Hepatocyte (in vitro differentiated cells): ENCODE results near the gene SKIC2. TPM values are rescaled to one million over a fixed set of nuclear protein-coding genes. Genes with fewer than 3 reads are reported as not detected.
"Not testable (repeated sequence)": the region's sequence is repeated elsewhere in the genome, so short reads cannot be mapped to it uniquely, and the experiment has no call there.

Source experiments
- DNase-seq: peaks from one replicate; pipeline ENCODE4 v3.0.0-alpha.2; 2016; ENCODE audit warnings: low spot score
- H2AFZ ChIP-seq: fragments of 200-600 bp; sonication (generic); 2 replicates; pipeline ENCODE4 v1.6.0; 2016; ENCODE audit warnings: antibody characterized with exemption, mild to moderate bottlenecking
- H3K27ac ChIP-seq: fragments of 200-600 bp; sonication (generic); 2 replicates; pipeline ENCODE4 v1.5.1; 2016; ENCODE audit warnings: mild to moderate bottlenecking
- H3K27me3 ChIP-seq: fragments of 200-600 bp; sonication (generic); 2 replicates; pipeline ENCODE4 v1.6.1; 2016
- H3K36me3 ChIP-seq: fragments of 200-600 bp; sonication (generic); replicated peaks from 2 replicates; pipeline ENCODE4 v1.5.1; 2016; ENCODE audit warnings: low read depth; ENCODE audit not compliant: insufficient read depth
- H3K4me1 ChIP-seq: fragments of 200-600 bp; sonication (generic); 2 replicates; pipeline ENCODE4 v1.5.1; 2016; ENCODE audit warnings: mild to moderate bottlenecking, moderate library complexity; ENCODE audit not compliant: insufficient read depth
- H3K4me2 ChIP-seq: fragments of 200-600 bp; sonication (generic); 2 replicates; pipeline ENCODE4 v1.6.0; 2016
- H3K4me3 ChIP-seq: fragments of 200-600 bp; sonication (generic); 2 replicates; pipeline ENCODE4 v1.5.1; 2016; ENCODE audit warnings: mild to moderate bottlenecking
- H3K79me2 ChIP-seq: fragments of 200-600 bp; sonication (generic); 2 replicates; pipeline ENCODE4 v1.6.0; 2017; ENCODE audit warnings: mild to moderate bottlenecking
- H3K9me2 ChIP-seq: fragments of 200-600 bp; sonication (generic); replicated peaks from 2 replicates; pipeline ENCODE4 v1.6.0; 2017; ENCODE audit warnings: mild to moderate bottlenecking; ENCODE audit not compliant: insufficient read depth
- H3K9me3 ChIP-seq: fragments of 200-600 bp; sonication (generic); 2 replicates; pipeline ENCODE4 v1.5.1; 2016; ENCODE audit warnings: low read depth, mild to moderate bottlenecking
- H4K20me1 ChIP-seq: fragments of 200-600 bp; sonication (generic); 2 replicates; pipeline ENCODE4 v1.6.0; 2016; ENCODE audit warnings: mild to moderate bottlenecking; ENCODE audit not compliant: insufficient read depth, poor library complexity, severe bottlenecking
- CTCF ChIP-seq: fragments of 200-600 bp; sonication (generic); IDR thresholded peaks from 2 replicates; pipeline ENCODE4 v1.5.1; 2016; ENCODE audit warnings: antibody characterized with exemption, mild to moderate bottlenecking; ENCODE audit not compliant: poor library complexity
- EZH2 ChIP-seq: fragments of 200-600 bp; sonication (generic); IDR thresholded peaks from 2 replicates; pipeline ENCODE4 v1.6.1; 2016; ENCODE audit warnings: antibody characterized with exemption, mild to moderate bottlenecking, borderline replicate concordance
- EZH2phosphoT487 ChIP-seq: fragments of 200-600 bp; sonication (generic); IDR thresholded peaks from one replicate; pipeline ENCODE4 v1.6.1; 2018; ENCODE audit warnings: antibody characterized with exemption, mild to moderate bottlenecking, low read depth, moderate library complexity; ENCODE audit not compliant: unreplicated experiment, severe bottlenecking
- WGBS: methylation state at CpG from one replicate; pipeline ENCODE4 v1.1.6; 2016; ENCODE audit warnings: low lambda C conversion rate; ENCODE audit errors: missing lambda C conversion rate; 5-methylcytosine and 5-hydroxymethylcytosine counted together
- polyA plus RNA-seq: library from polyadenylated mRNA; unstranded; fragments of >200 nt; fragmentation: Nextera tagmentation; extraction: Ambion mirVana; gene quantifications from 2 replicates; pipeline ENCODE4 v1.2.1, GENCODE V29; 2016
- total RNA-seq: library from RNA; depleted of rRNA; stranded (reverse); fragments of >200 nt; gene quantifications from 2 replicates; pipeline ENCODE4 v1.2.3, GENCODE V29; 2014

Gene SKIC2
- total and polyA plus RNA-seq, 2 experiments from 2014 or later, result 53.2 to 64.3 TPM

GRCh38 chr6:31930962-31931361, 28.0 kb upstream of the SKIC2 start:
- no peak for TF ChIP-seq CTCF
- TF ChIP-seq EZH2, result no peak
- TF ChIP-seq EZH2phosphoT487, result no peak
- no peaks in the 10 kb centered on the region for H4K20me1 ChIP-seq
- H3K79me2 ChIP-seq, result no peaks in the 10 kb centered on the region
- H3K9me3 ChIP-seq, result no peaks in the 10 kb centered on the region
- no peaks in the 10 kb centered on the region for H3K9me2 ChIP-seq
- no peaks in the 10 kb centered on the region for H3K4me1 ChIP-seq
- no peaks in the 10 kb centered on the region for H3K27me3 ChIP-seq
- H3K4me3 ChIP-seq, result no peak overlapping the region
- no peak overlapping the region for H2AFZ ChIP-seq
- DNase-seq, result no peak
- 92% methylated on average over 1 of the region's 1 CpG for WGBS
- H3K4me2 ChIP-seq, result no peak overlapping the region
- no peak overlapping the region for H3K27ac ChIP-seq
- H3K36me3 ChIP-seq, result no peaks in the 10 kb centered on the region

DNA sequence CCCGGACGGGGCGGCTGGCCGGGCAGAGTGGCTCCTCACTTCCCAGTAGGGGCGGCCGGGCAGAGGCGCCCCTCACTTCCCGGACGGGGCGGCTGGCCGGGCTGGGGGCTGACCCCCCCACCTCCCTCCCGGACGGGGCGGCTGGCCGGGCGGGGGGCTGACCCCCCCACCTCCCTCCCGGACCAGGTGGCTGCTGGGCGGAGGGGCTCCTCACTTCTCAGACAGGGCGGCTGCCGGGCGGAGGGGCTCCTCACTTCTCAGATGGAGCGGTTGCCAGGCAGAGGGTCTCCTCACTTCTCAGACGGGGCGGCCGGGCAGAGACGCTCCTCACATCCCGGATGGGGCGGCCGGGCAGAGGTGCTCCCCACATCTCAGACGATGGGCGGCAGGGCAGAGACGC, 26.8 kb upstream of the SKIC2 start:
- H3K27me3 ChIP-seq, H3K4me1 ChIP-seq, H3K4me2 ChIP-seq, H2AFZ ChIP-seq, H3K9me2 ChIP-seq, H3K36me3 ChIP-seq, H3K9me3 ChIP-seq, H3K27ac ChIP-seq, DNase-seq, H3K4me3 ChIP-seq, H4K20me1 ChIP-seq, H3K79me2 ChIP-seq: not testable (repeated sequence)
- WGBS, result 100% methylated on average over 7 of the region's 32 CpGs

DNA sequence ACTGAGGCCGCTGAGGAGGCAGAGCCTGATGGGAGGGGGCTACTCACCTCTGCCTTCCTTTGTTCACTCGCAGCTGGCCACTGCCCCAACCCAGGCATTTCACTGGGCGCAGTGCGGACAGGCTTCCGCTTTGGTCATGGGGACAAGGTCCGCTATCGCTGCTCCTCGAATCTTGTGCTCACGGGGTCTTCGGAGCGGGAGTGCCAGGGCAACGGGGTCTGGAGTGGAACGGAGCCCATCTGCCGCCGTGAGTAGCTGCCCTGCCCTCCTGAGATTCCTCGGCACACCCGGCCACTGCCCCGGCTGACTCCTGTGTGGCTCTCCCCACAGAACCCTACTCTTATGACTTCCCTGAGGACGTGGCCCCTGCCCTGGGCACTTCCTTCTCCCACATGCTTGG, 25.4 kb upstream of the SKIC2 start:
- H3K9me2 ChIP-seq, result no peaks in the 10 kb centered on the region
- H3K9me3 ChIP-seq, result no peaks in the 10 kb centered on the region
- H3K4me2 ChIP-seq, result no peak overlapping the region
- H3K27ac ChIP-seq, result no peak overlapping the region
- no peaks in the 10 kb centered on the region for H3K36me3 ChIP-seq
- no peaks in the 10 kb centered on the region for H3K79me2 ChIP-seq
- no peaks in the 10 kb centered on the region for H3K4me1 ChIP-seq
- 93% methylated on average over 19 of the region's 19 CpGs for WGBS
- no peak for DNase-seq
- H3K4me3 ChIP-seq, result no peak overlapping the region
- TF ChIP-seq EZH2phosphoT487 (no peak), CTCF (no peak), EZH2 (no peak)
- H2AFZ ChIP-seq, result no peak overlapping the region
- no peaks in the 10 kb centered on the region for H4K20me1 ChIP-seq
- H3K27me3 ChIP-seq, result no peaks in the 10 kb centered on the region

DNA sequence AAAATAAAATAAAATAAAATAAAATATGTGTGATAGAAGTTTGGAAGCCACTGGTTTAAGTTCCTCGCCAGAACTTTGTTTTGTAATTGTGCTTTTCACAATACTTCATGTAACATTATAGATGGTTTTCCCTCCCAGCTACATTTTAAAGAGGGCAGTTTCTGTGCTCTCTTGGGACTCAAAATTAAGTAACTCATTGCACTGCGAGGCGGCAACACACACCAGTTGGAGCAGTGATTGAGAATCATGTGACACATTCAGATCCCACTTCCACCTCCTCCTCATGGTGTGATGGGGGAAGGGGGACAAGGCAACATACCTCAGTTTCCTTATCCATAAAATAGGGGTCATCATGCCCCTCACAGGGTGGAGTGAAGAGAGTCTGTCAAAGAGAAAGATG, 24.0 kb upstream of the SKIC2 start:
- Histone ChIP-seq H3K79me2 (no peaks in the 10 kb centered on the region), H3K4me3 (no peak overlapping the region), H4K20me1 (no peaks in the 10 kb centered on the region), H3K9me2 (no peaks in the 10 kb centered on the region), H3K36me3 (no peaks in the 10 kb centered on the region), H3K4me1 (no peaks in the 10 kb centered on the region), H2AFZ (no peak overlapping the region), H3K9me3 (no peaks in the 10 kb centered on the region), H3K27me3 (no peaks in the 10 kb centered on the region), H3K27ac (no peak overlapping the region), H3K4me2 (no peak overlapping the region)
- TF ChIP-seq CTCF (no peak), EZH2 (no peak)
- 85% methylated on average over 3 of the region's 3 CpGs for WGBS
- no peak for DNase-seq
